Activated T-helper 17 cell treated with anti-CD3 and anti-CD28 coated beads, Interleukin-2, amount 50 U/mL, for 72 hours (primary cell): Measurements from ENCODE around the gene IGF1R. TPM values are rescaled to one million over a fixed set of nuclear protein-coding genes. Genes with fewer than 3 reads are reported as not detected.

Source experiments
- ATAC-seq: fragments of 150-1000 bp; cut with Tn5 transposase; replicated peaks from 2 replicates; pipeline ENCODE4 v1.10.0; 2021; ENCODE audit warnings: mild to moderate bottlenecking, moderate library complexity
- H3K27ac Mint-ChIP-seq: one replicate; pipeline ENCODE4 v1.8.0; 2022; ENCODE audit warnings: mixed read lengths
- H3K27me3 Mint-ChIP-seq: one replicate; pipeline ENCODE4 v1.8.0; 2022; ENCODE audit warnings: mixed read lengths
- H3K36me3 Mint-ChIP-seq: one replicate; pipeline ENCODE4 v1.8.0; 2022; ENCODE audit warnings: low read depth, mild to moderate bottlenecking, mixed read lengths
- H3K4me1 Mint-ChIP-seq: one replicate; pipeline ENCODE4 v1.8.0; 2022; ENCODE audit warnings: mixed read lengths
- H3K4me3 Mint-ChIP-seq: one replicate; pipeline ENCODE4 v1.8.0; 2022; ENCODE audit warnings: mild to moderate bottlenecking, mixed read lengths
- H3K9me3 Mint-ChIP-seq: one replicate; pipeline ENCODE4 v1.8.0; 2022; ENCODE audit warnings: mixed read lengths
- total RNA-seq, 2 donors: library from RNA; stranded (reverse); gene quantifications; one replicate each; pipeline ENCODE4 v1.2.3, GENCODE V29; 2022

Gene IGF1R
- total RNA-seq, 2 donors from 2014 or later: 4.6 to 33.8 TPM

- H3K36me3 Mint-ChIP-seq: no peaks in the 10 kb centered on the region
- ATAC-seq: no peak
- H3K4me3 Mint-ChIP-seq: no peak overlapping the region
- no peaks in the 10 kb centered on the region for H3K9me3 Mint-ChIP-seq
- peaks cover 10% of the 10 kb centered on the region for H3K4me1 Mint-ChIP-seq
- H3K27me3 Mint-ChIP-seq: no peaks in the 10 kb centered on the region
- H3K27ac Mint-ChIP-seq: no peak overlapping the region
Observed at GRCh38 chr15:98840053-98840452, 191.7 kb downstream of the IGF1R start.

GRCh38 chr15:98841419-98841970 lies 193.2 kb downstream of the IGF1R start:
- Mint-ChIP-seq H3K27me3 (no peaks in the 10 kb centered on the region), H3K9me3 (no peaks in the 10 kb centered on the region), H3K36me3 (no peaks in the 10 kb centered on the region), H3K4me1 (peaks cover 16% of the 10 kb centered on the region), H3K4me3 (no peak overlapping the region), H3K27ac (no peak overlapping the region)
- ATAC-seq: no peak

GRCh38 chr15:98842192-98842972 lies 194.0 kb downstream of the IGF1R start:
- H3K27ac Mint-ChIP-seq: no peak overlapping the region
- no peaks in the 10 kb centered on the region for H3K36me3 Mint-ChIP-seq

GRCh38 chr15:98842973-98843285 lies 194.6 kb downstream of the IGF1R start:
- Mint-ChIP-seq H3K27me3 (no peaks in the 10 kb centered on the region), H3K4me1 (peaks cover 16% of the 10 kb centered on the region), H3K4me3 (no peak overlapping the region), H3K27ac (no peak overlapping the region), H3K36me3 (no peaks in the 10 kb centered on the region), H3K9me3 (no peaks in the 10 kb centered on the region)
- no peak for ATAC-seq

More at GRCh38 chr15:98842192-98842972, 194.0 kb downstream of the IGF1R start:
- H3K9me3 Mint-ChIP-seq: no peaks in the 10 kb centered on the region
- no peaks in the 10 kb centered on the region for H3K27me3 Mint-ChIP-seq
- peaks cover 16% of the 10 kb centered on the region for H3K4me1 Mint-ChIP-seq
- no peak overlapping the region for H3K4me3 Mint-ChIP-seq
- no peak for ATAC-seq

- H3K9me3 Mint-ChIP-seq: no peaks in the 10 kb centered on the region
- ATAC-seq: no peak
- no peak overlapping the region for H3K4me3 Mint-ChIP-seq
- no peaks in the 10 kb centered on the region for H3K27me3 Mint-ChIP-seq
- H3K4me1 Mint-ChIP-seq: peaks cover 16% of the 10 kb centered on the region
- H3K27ac Mint-ChIP-seq: no peak overlapping the region
- no peaks in the 10 kb centered on the region for H3K36me3 Mint-ChIP-seq
Observed at GRCh38 chr15:98843844-98844243, 195.5 kb downstream of the IGF1R start.

- H3K9me3 Mint-ChIP-seq: no peaks in the 10 kb centered on the region
- H3K4me1 Mint-ChIP-seq: peaks cover 16% of the 10 kb centered on the region
- no peak overlapping the region for H3K27ac Mint-ChIP-seq
- no peak overlapping the region for H3K4me3 Mint-ChIP-seq
- H3K27me3 Mint-ChIP-seq: no peaks in the 10 kb centered on the region
- no peak for ATAC-seq
- no peaks in the 10 kb centered on the region for H3K36me3 Mint-ChIP-seq
Observed at GRCh38 chr15:98844261-98844660, 195.9 kb downstream of the IGF1R start.

GRCh38 chr15:98845138-98845884 lies 197.0 kb downstream of the IGF1R start:
- Mint-ChIP-seq H3K36me3 (no peaks in the 10 kb centered on the region), H3K4me1 (peaks cover 14% of the 10 kb centered on the region), H3K9me3 (no peaks in the 10 kb centered on the region), H3K27me3 (no peaks in the 10 kb centered on the region), H3K27ac (no peak overlapping the region), H3K4me3 (peak overlapping the region; percentile 10)
- ATAC-seq: no peak

GRCh38 chr15:98850961-98851572 lies 202.7 kb downstream of the IGF1R start:
- Mint-ChIP-seq H3K4me1 (peaks cover 31% of the 10 kb centered on the region), H3K27ac (peak overlapping the region; percentile 88), H3K27me3 (no peaks in the 10 kb centered on the region)

GRCh38 chr15:98853161-98853560 lies 204.8 kb downstream of the IGF1R start:
- ATAC-seq: peak; percentile 13
- Mint-ChIP-seq H3K9me3 (no peaks in the 10 kb centered on the region), H3K27me3 (no peaks in the 10 kb centered on the region), H3K4me1 (peaks cover 31% of the 10 kb centered on the region), H3K4me3 (peak overlapping the region; percentile 94), H3K36me3 (no peaks in the 10 kb centered on the region), H3K27ac (peak overlapping the region; percentile 88)

More at GRCh38 chr15:98850961-98851572, 202.7 kb downstream of the IGF1R start:
- H3K4me3 Mint-ChIP-seq: peak overlapping the region; percentile 94
- H3K36me3 Mint-ChIP-seq: no peaks in the 10 kb centered on the region
- peak; percentile 57 for ATAC-seq
- H3K9me3 Mint-ChIP-seq: no peaks in the 10 kb centered on the region

- H3K36me3 Mint-ChIP-seq: no peaks in the 10 kb centered on the region
- no peaks in the 10 kb centered on the region for H3K9me3 Mint-ChIP-seq
- H3K4me1 Mint-ChIP-seq: peaks cover 36% of the 10 kb centered on the region
- H3K27ac Mint-ChIP-seq: peak overlapping the region; percentile 88
- ATAC-seq: no peak
- no peaks in the 10 kb centered on the region for H3K27me3 Mint-ChIP-seq
- peak overlapping the region; percentile 94 for H3K4me3 Mint-ChIP-seq
Observed at GRCh38 chr15:98853617-98854420, 205.5 kb downstream of the IGF1R start.

GRCh38 chr15:98854496-98854895 lies 206.2 kb downstream of the IGF1R start:
- no peaks in the 10 kb centered on the region for H3K27me3 Mint-ChIP-seq
- H3K27ac Mint-ChIP-seq: peak overlapping the region; percentile 47
- H3K4me1 Mint-ChIP-seq: peaks cover 38% of the 10 kb centered on the region
- no peaks in the 10 kb centered on the region for H3K36me3 Mint-ChIP-seq
- no peaks in the 10 kb centered on the region for H3K9me3 Mint-ChIP-seq
- H3K4me3 Mint-ChIP-seq: peak overlapping the region; percentile 94
- no peak for ATAC-seq

GRCh38 chr15:98855067-98855814 lies 206.9 kb downstream of the IGF1R start:
- H3K36me3 Mint-ChIP-seq: no peaks in the 10 kb centered on the region
- ATAC-seq: no peak
- peak overlapping the region; percentile 47 for H3K27ac Mint-ChIP-seq
- no peak overlapping the region for H3K4me3 Mint-ChIP-seq
- peaks cover 37% of the 10 kb centered on the region for H3K4me1 Mint-ChIP-seq
- no peaks in the 10 kb centered on the region for H3K9me3 Mint-ChIP-seq
- no peaks in the 10 kb centered on the region for H3K27me3 Mint-ChIP-seq

GRCh38 chr15:98855815-98856531 lies 207.6 kb downstream of the IGF1R start:
- no peaks in the 10 kb centered on the region for H3K36me3 Mint-ChIP-seq
- no peak overlapping the region for H3K4me3 Mint-ChIP-seq
- no peak for ATAC-seq
- H3K4me1 Mint-ChIP-seq: peaks cover 32% of the 10 kb centered on the region
- H3K27me3 Mint-ChIP-seq: no peaks in the 10 kb centered on the region
- no peak overlapping the region for H3K27ac Mint-ChIP-seq
- H3K9me3 Mint-ChIP-seq: no peaks in the 10 kb centered on the region
